GM12801 (cell line): ENCODE results near the gene SELENON.

Experiments used
- TF ChIP-seq, protein P1 (sequence below): IDR thresholded peaks from one replicate; pipeline ENCODE4 v1.5.1; 2011; ENCODE audit warnings: control low read depth; ENCODE audit not compliant: insufficient read length; ENCODE audit errors: extremely low read depth

SELENON gene

GRCh38 chr1:25804964-25805862 is 5.2 kb downstream of the SELENON start:
- TF ChIP-seq, protein P1, sequence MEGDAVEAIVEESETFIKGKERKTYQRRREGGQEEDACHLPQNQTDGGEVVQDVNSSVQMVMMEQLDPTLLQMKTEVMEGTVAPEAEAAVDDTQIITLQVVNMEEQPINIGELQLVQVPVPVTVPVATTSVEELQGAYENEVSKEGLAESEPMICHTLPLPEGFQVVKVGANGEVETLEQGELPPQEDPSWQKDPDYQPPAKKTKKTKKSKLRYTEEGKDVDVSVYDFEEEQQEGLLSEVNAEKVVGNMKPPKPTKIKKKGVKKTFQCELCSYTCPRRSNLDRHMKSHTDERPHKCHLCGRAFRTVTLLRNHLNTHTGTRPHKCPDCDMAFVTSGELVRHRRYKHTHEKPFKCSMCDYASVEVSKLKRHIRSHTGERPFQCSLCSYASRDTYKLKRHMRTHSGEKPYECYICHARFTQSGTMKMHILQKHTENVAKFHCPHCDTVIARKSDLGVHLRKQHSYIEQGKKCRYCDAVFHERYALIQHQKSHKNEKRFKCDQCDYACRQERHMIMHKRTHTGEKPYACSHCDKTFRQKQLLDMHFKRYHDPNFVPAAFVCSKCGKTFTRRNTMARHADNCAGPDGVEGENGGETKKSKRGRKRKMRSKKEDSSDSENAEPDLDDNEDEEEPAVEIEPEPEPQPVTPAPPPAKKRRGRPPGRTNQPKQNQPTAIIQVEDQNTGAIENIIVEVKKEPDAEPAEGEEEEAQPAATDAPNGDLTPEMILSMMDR, result no peak

DNA sequence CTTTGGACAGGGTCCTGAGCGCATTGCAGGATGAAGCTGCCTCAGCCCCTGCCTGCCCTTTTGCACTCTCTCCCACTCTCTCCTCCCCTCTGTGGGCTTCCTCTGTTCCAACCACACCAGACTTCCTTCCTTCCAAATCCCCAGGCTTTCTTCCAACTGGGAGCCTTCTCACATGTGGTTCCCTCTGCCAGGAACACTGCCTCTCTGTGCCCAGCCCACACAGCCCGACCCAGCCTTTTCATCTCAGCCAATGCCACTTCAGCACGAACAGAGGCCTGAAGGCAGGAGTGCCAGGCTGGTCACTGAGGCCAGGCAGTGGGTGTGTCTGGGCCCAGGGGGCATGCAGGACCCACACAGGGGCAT is 5.9 kb downstream of the SELENON start:
- TF ChIP-seq, protein P1, result no peak

DNA sequence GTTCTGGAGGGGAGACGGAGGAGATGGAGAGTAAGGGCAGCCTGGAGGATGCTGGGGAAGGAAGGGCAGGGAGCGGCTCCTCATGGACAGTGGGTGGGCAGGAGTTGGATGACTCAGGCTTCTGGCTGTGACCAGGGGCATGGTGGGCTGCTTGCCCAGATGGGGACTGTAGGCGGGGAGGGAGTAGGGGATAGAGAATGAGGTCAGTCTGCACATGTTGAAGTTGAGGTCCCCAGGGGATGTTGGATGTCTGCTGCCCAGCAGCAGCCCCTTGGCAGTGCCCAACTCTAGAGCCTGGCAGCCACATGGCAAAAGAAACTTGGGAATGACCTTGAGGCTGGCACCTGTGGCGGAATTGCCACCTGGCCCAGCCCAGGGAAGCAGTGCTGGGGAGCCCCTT is 6.4 kb downstream of the SELENON start:
- TF ChIP-seq, protein P1, result no peak

DNA sequence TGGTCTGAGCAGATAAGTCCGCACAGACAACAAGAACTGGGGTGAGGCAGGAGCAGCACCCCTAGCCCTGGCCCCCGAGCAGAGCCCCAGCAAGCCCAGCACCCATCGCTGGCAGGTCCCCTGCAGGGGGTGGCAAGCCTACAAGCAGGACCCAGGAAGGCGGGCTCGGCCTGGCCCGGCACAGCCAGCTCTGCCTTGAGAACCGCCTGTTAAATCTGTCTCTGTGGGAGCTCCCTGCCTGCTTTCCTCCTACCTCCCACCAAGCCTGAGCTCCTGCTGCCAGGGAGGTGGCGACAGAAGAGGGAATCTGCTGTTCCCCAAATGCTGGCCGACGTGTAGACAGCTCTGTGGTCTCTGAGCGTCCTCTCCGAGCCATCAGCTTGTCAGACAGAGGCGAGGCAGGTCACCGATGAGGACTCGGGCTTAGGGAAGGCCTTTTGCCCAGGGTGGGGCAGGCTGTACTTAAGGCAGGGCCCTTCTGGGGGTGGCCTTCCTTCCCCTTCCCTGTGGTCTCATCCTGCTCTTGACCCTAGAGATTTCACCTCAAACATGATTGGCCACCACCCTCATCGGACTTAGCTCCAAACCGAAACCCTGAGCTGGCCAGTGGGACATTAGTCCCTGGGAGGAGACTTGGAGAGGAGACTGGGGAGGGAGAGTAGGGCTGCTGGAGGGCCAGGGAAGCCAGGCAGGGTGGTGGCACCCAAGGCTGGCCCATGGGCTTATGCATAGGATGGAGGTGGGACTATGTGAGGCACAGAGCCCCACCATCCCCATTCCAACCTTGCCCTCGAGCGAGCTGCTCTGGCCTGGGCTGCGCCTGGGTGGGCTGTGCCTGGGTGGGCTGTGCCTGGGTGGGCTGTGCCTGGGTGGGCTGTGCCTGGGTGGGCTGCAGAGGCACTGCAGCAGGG is 7.7 kb downstream of the SELENON start:
- TF ChIP-seq, protein P1, result no peak

DNA sequence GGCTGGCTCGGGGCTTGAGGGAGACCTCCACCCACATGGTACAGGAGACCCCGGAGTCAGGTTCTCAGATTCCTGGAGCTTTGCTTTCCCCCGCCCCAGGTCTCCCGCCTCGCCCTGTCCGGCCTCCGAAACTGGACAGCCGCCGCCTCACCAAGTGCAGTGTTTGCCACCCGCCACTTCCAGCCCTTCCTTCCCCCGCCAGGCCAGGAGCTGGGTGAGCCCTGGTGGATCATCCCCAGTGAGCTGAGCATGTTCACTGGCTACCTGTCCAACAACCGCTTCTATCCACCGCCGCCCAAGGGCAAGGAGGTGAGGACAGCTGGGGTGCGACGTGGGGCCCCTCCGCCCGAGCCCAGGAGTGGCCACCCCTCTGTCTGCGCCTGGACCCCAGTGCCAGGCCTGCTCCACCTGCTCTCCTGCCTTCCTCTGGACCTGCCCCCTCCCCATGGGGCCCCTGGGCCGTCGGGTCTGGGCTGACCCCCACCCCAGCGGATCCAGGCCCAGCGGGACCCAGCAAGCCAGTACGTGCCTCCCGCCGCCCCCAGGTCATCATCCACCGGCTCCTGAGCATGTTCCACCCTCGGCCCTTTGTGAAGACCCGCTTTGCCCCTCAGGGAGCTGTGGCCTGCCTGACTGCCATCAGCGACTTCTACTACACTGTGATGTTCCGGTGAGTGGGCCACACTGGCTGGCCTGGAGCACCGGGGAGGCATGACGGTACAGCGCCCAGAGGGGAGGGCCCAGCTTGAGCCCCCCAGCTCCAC is 8.7 kb downstream of the SELENON start:
- TF ChIP-seq, protein P1, result no peak

DNA sequence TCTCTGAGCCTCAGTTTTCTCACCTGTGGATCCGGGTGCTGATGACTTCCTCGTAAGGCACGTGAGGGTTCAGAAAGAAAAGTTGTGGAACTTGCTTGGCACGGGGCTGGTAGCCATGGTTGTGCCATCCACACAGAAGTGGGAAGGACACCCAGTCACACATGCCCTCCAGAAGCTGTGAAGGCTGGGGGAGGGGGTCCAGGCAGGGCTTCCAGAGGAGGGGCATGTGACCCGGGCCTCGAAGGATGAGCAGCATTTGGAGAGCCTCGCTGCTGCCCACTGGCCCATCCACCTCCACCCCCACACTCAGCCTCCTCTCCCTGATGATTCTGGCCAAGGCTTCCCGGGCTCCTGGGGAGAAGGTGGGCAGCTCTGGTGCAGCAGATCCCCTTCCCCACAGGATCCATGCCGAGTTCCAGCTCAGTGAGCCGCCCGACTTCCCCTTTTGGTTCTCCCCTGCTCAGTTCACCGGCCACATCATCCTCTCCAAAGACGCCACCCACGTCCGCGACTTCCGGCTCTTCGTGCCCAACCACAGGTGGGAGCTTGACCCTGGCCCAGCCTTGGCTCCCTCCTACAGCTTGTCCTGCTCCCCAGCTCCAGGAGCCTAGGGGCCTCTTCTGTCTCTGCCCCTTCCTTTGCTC is 9.4 kb downstream of the SELENON start:
- TF ChIP-seq, protein P1, result no peak

DNA sequence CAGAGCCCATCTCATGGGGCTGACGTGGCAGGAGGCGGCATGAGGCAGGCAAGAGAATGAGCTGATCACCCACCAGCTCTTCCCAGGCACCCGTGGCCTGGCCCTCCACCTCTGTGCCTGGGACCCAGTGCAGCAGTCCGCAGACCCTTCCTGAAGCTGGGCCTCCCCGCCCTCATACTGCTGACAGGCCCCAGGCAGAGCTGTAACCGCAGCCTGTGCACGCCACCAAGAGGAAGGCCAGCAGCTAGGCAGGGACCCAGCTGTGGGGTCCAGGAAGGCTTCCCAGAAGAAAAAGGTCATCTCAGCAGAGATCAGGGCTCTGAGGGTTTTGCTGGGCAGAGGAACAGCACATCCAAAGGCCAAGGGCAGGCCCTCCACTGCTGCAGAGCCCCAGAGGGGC is 9.9 kb downstream of the SELENON start:
- TF ChIP-seq, protein P1, result no peak
